OCI-LY7 (cell line): ENCODE data around the gene PITPNB.

Experiments
- EZH2phosphoT487 ChIP-seq: fragments of 200-600 bp; sonication (generic); IDR thresholded peaks from 2 replicates; pipeline ENCODE4 v1.6.1; 2018; ENCODE audit warnings: low read depth, borderline replicate concordance, mild to moderate bottlenecking, mixed run types, antibody characterized with exemption, low read length, moderate library complexity, mixed read lengths
- TF ChIP-seq, protein P1 (sequence below): fragments of 200-600 bp; sonication (generic); conservative IDR thresholded peaks from 2 replicates; pipeline ENCODE4 v1.5.1; 2014; ENCODE audit warnings: mild to moderate bottlenecking, antibody characterized with exemption, low read length, moderate library complexity, mixed read lengths

DNA sequence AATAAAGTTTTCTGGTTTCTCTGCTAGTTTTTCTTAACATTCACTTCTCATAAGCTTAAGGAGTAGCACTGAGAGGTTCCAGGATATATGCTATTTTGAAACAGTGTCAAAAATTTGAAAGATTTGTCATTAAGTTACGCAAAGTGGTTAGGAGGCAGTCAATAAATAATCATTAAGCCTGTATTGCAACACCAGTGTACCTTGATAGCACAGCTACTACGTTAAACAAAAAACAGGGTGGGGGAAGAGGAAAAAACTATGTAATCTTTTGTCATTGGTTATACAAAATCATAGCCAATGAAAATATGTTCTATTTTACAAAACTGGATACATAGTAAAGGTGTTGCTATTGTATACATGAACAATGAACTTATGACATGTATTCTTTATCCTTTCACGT is 30.4 kb upstream of the PITPNB start:
- TF ChIP-seq, protein P1, sequence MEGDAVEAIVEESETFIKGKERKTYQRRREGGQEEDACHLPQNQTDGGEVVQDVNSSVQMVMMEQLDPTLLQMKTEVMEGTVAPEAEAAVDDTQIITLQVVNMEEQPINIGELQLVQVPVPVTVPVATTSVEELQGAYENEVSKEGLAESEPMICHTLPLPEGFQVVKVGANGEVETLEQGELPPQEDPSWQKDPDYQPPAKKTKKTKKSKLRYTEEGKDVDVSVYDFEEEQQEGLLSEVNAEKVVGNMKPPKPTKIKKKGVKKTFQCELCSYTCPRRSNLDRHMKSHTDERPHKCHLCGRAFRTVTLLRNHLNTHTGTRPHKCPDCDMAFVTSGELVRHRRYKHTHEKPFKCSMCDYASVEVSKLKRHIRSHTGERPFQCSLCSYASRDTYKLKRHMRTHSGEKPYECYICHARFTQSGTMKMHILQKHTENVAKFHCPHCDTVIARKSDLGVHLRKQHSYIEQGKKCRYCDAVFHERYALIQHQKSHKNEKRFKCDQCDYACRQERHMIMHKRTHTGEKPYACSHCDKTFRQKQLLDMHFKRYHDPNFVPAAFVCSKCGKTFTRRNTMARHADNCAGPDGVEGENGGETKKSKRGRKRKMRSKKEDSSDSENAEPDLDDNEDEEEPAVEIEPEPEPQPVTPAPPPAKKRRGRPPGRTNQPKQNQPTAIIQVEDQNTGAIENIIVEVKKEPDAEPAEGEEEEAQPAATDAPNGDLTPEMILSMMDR = no peak
- TF ChIP-seq EZH2phosphoT487 = no peak
